C4-2B (cell line): Measurements from ENCODE around the gene SERPINE1.
"Not testable (repeated sequence)": the region's sequence is repeated elsewhere in the genome, so short reads cannot be mapped to it uniquely, and the experiment has no call there.

ENCODE experiments used
- H3K27ac ChIP-seq: fragments of 450-650 bp; 2 replicates; pipeline ENCODE4 v1.5.1; 2017
- CTCF ChIP-seq: fragments of 450-650 bp; conservative IDR thresholded peaks from 2 replicates; pipeline ENCODE4 v1.5.1; 2017; ENCODE audit warnings: mild to moderate bottlenecking
- ZFX ChIP-seq: fragments of 450-650 bp; IDR thresholded peaks from 2 replicates; pipeline ENCODE4 v1.6.1; 2017

SERPINE1 gene

GRCh38 chr7:101127460-101128039 lies 646 bp downstream of the SERPINE1 start:
- TF ChIP-seq ZFX, result no peak
- TF ChIP-seq CTCF, result no peak
- H3K27ac ChIP-seq, result no peak overlapping the region

DNA sequence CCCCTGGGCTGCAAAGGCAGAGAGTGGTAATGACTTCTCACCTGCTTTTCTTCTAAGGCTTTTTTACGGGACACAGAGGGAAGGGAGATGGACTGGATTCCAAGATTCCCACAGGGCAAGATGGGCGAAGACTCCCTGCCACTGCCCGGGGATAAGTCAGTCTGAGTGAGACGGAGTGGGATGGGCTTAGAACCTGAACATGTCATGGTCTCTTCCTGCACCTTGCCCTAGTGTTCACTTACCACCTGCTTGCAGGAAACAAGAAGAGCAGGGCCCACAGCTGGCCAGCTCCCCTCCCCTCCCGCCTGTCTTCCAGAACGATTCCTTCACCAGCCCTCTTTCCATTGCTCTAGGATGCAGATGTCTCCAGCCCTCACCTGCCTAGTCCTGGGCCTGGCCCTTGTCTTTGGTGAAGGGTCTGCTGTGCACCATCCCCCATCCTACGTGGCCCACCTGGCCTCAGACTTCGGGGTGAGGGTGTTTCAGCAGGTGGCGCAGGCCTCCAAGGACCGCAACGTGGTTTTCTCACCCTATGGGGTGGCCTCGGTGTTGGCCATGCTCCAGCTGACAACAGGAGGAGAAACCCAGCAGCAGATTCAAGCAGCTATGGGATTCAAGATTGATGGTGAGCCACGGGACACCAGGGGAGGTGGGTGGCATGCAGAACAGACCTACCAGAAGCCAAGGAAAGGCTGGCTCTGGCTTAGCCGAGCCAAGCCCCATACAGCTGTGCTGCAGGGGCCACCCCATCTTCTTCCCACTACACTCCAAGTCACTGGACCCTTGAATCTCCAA lies 1.3 kb downstream of the SERPINE1 start:
- no peak for TF ChIP-seq CTCF
- TF ChIP-seq ZFX, result no peak
- no peak overlapping the region for H3K27ac ChIP-seq

DNA sequence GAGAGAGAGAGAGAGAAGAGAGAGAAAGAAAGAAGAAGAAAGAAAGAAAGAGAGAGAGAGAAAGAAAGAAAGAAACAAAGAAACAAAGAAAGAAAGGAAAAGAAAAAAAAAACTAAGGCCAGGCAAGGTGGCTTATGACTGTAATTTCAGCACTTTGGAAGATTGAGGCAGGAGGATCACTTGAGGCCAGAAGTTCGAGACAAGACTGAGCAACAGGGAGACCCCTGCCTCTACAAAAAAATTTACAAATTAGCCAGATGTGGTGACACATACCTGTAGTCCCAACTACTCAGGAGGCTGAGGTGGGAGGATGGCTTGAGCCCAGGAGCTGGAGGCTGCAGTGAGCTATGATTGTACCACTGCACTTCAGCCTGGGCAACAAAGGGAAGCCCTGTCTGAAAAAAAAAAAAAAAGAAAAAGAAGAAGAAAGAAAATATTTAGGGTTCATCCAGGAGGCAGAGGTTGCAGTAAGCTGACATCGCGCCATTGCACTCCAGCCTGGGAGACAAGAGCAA lies 2.8 kb downstream of the SERPINE1 start:
- TF ChIP-seq ZFX, result no peak
- TF ChIP-seq CTCF, result no peak
- H3K27ac ChIP-seq, result no peak overlapping the region

- not testable (repeated sequence) for H3K27ac ChIP-seq
Observed at GRCh38 chr7:101132626-101133600, 6.0 kb downstream of the SERPINE1 start.

GRCh38 chr7:101133621-101134398 lies 6.9 kb downstream of the SERPINE1 start:
- no peak overlapping the region for H3K27ac ChIP-seq
- TF ChIP-seq CTCF (no peak), ZFX (no peak)

DNA sequence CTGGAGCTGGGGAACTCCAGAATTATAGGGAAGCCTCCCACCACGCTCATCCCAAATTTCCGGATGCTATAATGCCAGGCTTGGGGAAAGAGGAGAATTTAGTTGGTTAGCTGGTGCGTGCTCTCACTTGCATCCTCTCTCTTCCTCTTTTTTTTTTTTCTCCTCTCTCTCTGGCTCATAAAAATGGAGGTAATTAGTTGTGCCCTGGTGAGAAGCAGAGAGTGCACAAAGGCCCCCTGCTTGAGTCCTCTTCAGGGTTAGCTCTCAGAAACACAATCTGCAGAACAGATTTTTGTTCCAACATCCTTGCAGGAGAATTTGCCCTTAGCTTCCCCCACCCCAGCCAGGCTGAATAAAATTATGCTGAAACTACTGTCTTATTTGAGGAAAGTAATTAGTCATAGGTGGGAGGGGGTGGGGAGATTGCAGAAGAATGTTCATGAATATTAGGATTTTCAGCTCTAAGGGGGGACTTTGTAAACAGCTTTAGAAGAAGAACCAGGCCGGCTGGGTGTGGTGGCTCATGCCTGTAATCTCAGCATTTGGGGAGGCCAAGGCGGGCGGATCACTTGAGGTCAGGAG lies 7.6 kb downstream of the SERPINE1 start:
- TF ChIP-seq CTCF, result no peak
- no peak for TF ChIP-seq ZFX

DNA sequence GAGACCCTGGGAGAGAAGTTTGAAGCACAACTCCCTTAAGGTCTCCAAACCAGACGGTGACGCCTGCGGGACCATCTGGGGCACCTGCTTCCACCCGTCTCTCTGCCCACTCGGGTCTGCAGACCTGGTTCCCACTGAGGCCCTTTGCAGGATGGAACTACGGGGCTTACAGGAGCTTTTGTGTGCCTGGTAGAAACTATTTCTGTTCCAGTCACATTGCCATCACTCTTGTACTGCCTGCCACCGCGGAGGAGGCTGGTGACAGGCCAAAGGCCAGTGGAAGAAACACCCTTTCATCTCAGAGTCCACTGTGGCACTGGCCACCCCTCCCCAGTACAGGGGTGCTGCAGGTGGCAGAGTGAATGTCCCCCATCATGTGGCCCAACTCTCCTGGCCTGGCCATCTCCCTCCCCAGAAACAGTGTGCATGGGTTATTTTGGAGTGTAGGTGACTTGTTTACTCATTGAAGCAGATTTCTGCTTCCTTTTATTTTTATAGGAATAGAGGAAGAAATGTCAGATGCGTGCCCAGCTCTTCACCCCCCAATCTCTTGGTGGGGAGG lies 10.8 kb downstream of the SERPINE1 start:
- no peak for TF ChIP-seq CTCF
- TF ChIP-seq ZFX, result no peak

More for the DNA sequence above, 7.6 kb downstream of the SERPINE1 start:
- H3K27ac ChIP-seq, result no peak overlapping the region

More for the DNA sequence above, 10.8 kb downstream of the SERPINE1 start:
- H3K27ac ChIP-seq, result no peak overlapping the region
